PFSK-1 (cell line): ENCODE results near the gene KRTAP10-3.

Experiments
- FOXP2 ChIP-seq: optimal IDR thresholded peaks from 2 replicates; pipeline ENCODE3; 2011; ENCODE audit warnings: borderline replicate concordance, control low read depth, inconsistent platforms; ENCODE audit not compliant: insufficient read depth; ENCODE audit errors: extremely low read length, extremely low read depth
- POLR2AphosphoS5 ChIP-seq: IDR thresholded peaks from 2 replicates; pipeline ENCODE4 v1.6.1; 2012; ENCODE audit warnings: low read depth, mild to moderate bottlenecking, control low read depth, low read length, moderate library complexity
- REST ChIP-seq, 2 experiments: IDR thresholded peaks; 2 replicates each; pipeline versions ENCODE4 v1.6.1 to v1.8.0; 2011 to 2012; ENCODE audit warnings: low read depth in 2 of 2, low read length in 2 of 2, control low read depth in 1 of 2, inconsistent platforms in 1 of 2, mild to moderate bottlenecking in 1 of 2, moderate library complexity in 1 of 2; ENCODE audit not compliant: insufficient read depth in 1 of 2
- SIN3A ChIP-seq: IDR thresholded peaks from 2 replicates; pipeline ENCODE4 v1.6.1; 2012; ENCODE audit warnings: mild to moderate bottlenecking, low read length, moderate library complexity, borderline replicate concordance; ENCODE audit not compliant: insufficient read depth
- TAF1 ChIP-seq: IDR thresholded peaks from 2 replicates; pipeline ENCODE4 v1.6.1; 2012; ENCODE audit warnings: low read length, control low read depth, borderline replicate concordance; ENCODE audit not compliant: insufficient read depth

Gene KRTAP10-3

GRCh38 chr21:44592446-44593311, 34.1 kb upstream of the KRTAP10-3 start, which contains the start of gene KRTAP10-6:
Gene KRTAP10-6, minus strand, starts transcription at chr21:44592505. Its CDS starts 21 bp downstream, at chr21:44592484.
- no peak for TF ChIP-seq SIN3A
- no peak for TF ChIP-seq FOXP2
- no peak for TF ChIP-seq TAF1
- TF ChIP-seq POLR2AphosphoS5 = no peak
- no peak for TF ChIP-seq REST (IDR thresholded peaks at IDR 0.05; ENCODE audit: insufficient read depth in 1 of 2, low read depth in 2 of 2, low read length in 2 of 2)

GRCh38 chr21:44590311-44590721, 31.7 kb upstream of the KRTAP10-3 start:
- TF ChIP-seq POLR2AphosphoS5 (no peak), SIN3A (no peak), TAF1 (no peak), FOXP2 (no peak), REST (IDR thresholded peaks at IDR 0.05; ENCODE audit: insufficient read depth in 1 of 2, low read depth in 2 of 2, low read length in 2 of 2) (no peak)

GRCh38 chr21:44589586-44590305, 31.2 kb upstream of the KRTAP10-3 start:
- no peak for TF ChIP-seq TAF1
- TF ChIP-seq REST (IDR thresholded peaks at IDR 0.05; ENCODE audit: insufficient read depth in 1 of 2, low read depth in 2 of 2, low read length in 2 of 2) = no peak
- TF ChIP-seq POLR2AphosphoS5 = no peak
- TF ChIP-seq FOXP2 = no peak
- no peak for TF ChIP-seq SIN3A

GRCh38 chr21:44589094-44589493, 30.5 kb upstream of the KRTAP10-3 start:
- TF ChIP-seq POLR2AphosphoS5 (no peak), SIN3A (no peak), TAF1 (no peak), REST (IDR thresholded peaks at IDR 0.05; ENCODE audit: insufficient read depth in 1 of 2, low read depth in 2 of 2, low read length in 2 of 2) (no peak)
